Endothelial cell of hepatic sinusoid (primary cell): Measurements from ENCODE around the gene CALCR.

Experiments used
- in situ Hi-C: cut with HindIII; loops from 2 replicates; pipeline ENCODE4 v1.10.0; 2017; ENCODE audit warnings: low sequenced_read_pairs

The CALCR gene

GRCh38 chr7:93461350-93461749 lies 113.2 kb downstream of the CALCR start:
- in situ Hi-C loops = no loop called here

GRCh38 chr7:93453262-93453661 lies 121.3 kb downstream of the CALCR start:
- in situ Hi-C loops = no loop called here

GRCh38 chr7:93448176-93448575 lies 126.3 kb downstream of the CALCR start:
- in situ Hi-C loops = no loop called here

GRCh38 chr7:93447509-93447908 lies 127.0 kb downstream of the CALCR start:
- in situ Hi-C loops = no loop called here

- in situ Hi-C loops = loop anchor here (5.0 kb wide), 1 partner anchor 35 kb away; no protein-coding TSS in a partner anchor
Observed at GRCh38 chr7:93442478-93443224, 131.9 kb downstream of the CALCR start.

- in situ Hi-C loops = no loop called here
Observed at GRCh38 chr7:93435791-93436190, 138.7 kb downstream of the CALCR start.

GRCh38 chr7:93432130-93432529 lies 142.4 kb downstream of the CALCR start:
- in situ Hi-C loops = no loop called here

- in situ Hi-C loops = no loop called here
Observed at GRCh38 chr7:93430917-93431588, 143.5 kb downstream of the CALCR start.

- in situ Hi-C loops = no loop called here
Observed at GRCh38 chr7:93429563-93429962, 145.0 kb downstream of the CALCR start.

GRCh38 chr7:93427107-93427506 lies 147.4 kb downstream of the CALCR start:
- in situ Hi-C loops = no loop called here

- in situ Hi-C loops = no loop called here
Observed at GRCh38 chr7:93426155-93426696, 148.3 kb downstream of the CALCR start.

GRCh38 chr7:93414574-93414973 lies 159.9 kb downstream of the CALCR start:
- in situ Hi-C loops = no loop called here

- in situ Hi-C loops = no loop called here
Observed at GRCh38 chr7:93409324-93409723, 165.2 kb downstream of the CALCR start.

GRCh38 chr7:93407239-93407638 lies 167.3 kb downstream of the CALCR start:
- in situ Hi-C loops = no loop called here

- in situ Hi-C loops = no loop called here
Observed at GRCh38 chr7:93402944-93403343, 171.6 kb downstream of the CALCR start.

- in situ Hi-C loops = no loop called here
Observed at GRCh38 chr7:93399642-93400041, 174.9 kb downstream of the CALCR start.

GRCh38 chr7:93392984-93393383 lies 181.5 kb downstream of the CALCR start:
- in situ Hi-C loops = no loop called here

- in situ Hi-C loops = no loop called here
Observed at GRCh38 chr7:93390660-93391059, 183.9 kb downstream of the CALCR start.

GRCh38 chr7:93382362-93382761 lies 192.2 kb downstream of the CALCR start:
- in situ Hi-C loops = no loop called here

GRCh38 chr7:93378131-93378760 lies 196.3 kb downstream of the CALCR start:
- in situ Hi-C loops = no loop called here

GRCh38 chr7:93375603-93376002 lies 198.9 kb downstream of the CALCR start:
- in situ Hi-C loops = no loop called here
